GM12892 (cell line): ENCODE data around the gene DUSP15.

Experiments
- POLR2A ChIP-seq: IDR thresholded peaks from 2 replicates; pipeline ENCODE4 v1.6.1; 2011; ENCODE audit warnings: low read depth, low read length, control low read depth
- POLR2AphosphoS5 ChIP-seq: IDR thresholded peaks from 2 replicates; pipeline ENCODE4 v1.6.1; 2011; ENCODE audit warnings: low read depth, low read length, control low read depth
- TAF1 ChIP-seq: IDR thresholded peaks from 2 replicates; pipeline ENCODE4 v1.6.1; 2011; ENCODE audit warnings: low read depth, mild to moderate bottlenecking, control low read depth, low read length, borderline replicate concordance

DNA sequence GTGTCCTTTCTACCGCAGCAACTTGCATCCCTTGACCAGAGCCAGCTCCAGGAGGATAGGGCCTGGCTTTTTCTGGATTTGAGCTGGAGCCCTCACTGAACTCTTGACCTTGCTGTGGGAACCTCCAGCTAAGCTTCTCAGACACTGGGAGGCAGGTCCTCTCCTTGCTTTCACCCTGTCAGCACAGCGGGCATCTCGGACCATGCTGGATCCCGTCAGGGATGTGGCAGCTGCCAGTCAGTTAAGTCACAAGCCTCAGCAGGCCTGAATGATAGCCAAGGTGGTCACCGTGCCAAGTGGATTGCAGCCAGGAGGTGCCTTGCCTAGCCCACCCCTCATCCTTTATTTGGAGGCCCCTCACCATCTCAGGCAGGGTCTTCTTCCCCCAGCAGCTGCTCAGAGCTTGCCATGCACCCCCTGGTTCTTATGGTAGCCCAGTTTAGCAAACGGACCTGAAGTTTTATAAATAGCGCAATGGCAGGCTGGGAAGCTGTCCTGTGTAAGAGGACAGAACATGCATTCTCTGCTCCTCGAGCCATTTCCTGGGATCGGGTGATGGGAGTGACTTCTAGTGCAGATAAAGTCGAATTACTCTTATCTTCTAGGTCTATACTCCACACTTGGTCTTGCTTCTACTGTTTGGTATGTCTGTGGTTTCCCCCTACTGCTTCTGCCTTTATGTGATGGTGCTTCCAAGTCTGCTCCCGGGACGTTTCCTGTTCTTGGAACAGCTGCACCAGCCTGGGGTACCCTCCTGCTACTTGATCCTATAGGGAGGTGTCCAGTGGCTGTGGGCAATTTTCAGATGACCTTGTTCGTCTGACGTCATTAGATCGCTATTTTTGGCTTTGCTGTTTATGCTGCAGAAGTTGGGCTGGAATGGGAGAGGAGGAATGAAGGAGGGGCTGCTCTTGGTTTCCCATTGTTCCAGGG lies 58.3 kb downstream of the DUSP15 start:
- TF ChIP-seq POLR2AphosphoS5 = no peak
- no peak for TF ChIP-seq POLR2A
- TF ChIP-seq TAF1 = no peak
